Hematopoietic multipotent progenitor cell (in vitro differentiated cells): ENCODE data around the gene KIAA1191. TPM values are rescaled to one million over a fixed set of nuclear protein-coding genes. Genes with fewer than 3 reads are reported as not detected.

Source experiments
- DNase-seq, 3 donors: peaks; one replicate each; pipeline ENCODE4 v3.0.0-alpha.2; 2011 to 2015; ENCODE audit warnings: low read depth in 2 of 3, low spot score in 2 of 3
- total RNA-seq: library from RNA; depleted of rRNA; stranded (reverse); fragments of >200 nt; gene quantifications from one replicate; pipeline ENCODE4 v1.2.3, GENCODE V29; 2012

The KIAA1191 gene
- total RNA-seq, 1 donor, result 56.3 TPM

DNA sequence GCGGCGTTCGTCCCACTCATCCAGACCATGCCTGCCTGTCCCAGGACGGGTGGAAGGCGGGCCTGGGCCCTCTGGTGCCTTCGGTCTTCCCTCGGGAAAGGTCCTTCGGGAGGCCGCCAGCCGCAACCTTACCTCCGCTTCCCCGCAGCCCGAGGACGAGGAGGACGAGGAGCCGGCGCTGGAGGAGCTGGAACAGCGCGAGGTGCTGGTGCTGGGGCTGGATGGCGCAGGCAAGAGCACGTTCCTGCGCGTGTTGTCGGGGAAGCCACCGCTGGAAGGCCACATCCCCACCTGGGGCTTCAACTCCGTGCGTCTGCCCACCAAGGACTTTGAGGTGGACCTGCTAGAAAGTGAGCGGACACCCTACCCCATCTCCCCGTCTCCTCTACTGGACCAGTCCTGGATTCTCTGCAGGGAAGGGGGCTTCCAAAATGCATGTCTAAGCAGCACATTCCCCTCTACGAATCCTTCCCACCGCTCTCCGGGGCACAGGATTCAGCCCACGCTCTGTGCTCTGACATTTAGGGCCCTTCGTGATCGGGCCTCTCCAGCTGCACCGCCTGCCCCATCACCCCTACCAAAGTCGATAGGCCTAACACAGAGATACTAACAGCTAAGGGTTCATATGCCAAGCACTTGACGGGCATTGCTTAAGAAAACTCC is 4.8 kb upstream of the KIAA1191 start:
- no peak for DNase-seq

DNA sequence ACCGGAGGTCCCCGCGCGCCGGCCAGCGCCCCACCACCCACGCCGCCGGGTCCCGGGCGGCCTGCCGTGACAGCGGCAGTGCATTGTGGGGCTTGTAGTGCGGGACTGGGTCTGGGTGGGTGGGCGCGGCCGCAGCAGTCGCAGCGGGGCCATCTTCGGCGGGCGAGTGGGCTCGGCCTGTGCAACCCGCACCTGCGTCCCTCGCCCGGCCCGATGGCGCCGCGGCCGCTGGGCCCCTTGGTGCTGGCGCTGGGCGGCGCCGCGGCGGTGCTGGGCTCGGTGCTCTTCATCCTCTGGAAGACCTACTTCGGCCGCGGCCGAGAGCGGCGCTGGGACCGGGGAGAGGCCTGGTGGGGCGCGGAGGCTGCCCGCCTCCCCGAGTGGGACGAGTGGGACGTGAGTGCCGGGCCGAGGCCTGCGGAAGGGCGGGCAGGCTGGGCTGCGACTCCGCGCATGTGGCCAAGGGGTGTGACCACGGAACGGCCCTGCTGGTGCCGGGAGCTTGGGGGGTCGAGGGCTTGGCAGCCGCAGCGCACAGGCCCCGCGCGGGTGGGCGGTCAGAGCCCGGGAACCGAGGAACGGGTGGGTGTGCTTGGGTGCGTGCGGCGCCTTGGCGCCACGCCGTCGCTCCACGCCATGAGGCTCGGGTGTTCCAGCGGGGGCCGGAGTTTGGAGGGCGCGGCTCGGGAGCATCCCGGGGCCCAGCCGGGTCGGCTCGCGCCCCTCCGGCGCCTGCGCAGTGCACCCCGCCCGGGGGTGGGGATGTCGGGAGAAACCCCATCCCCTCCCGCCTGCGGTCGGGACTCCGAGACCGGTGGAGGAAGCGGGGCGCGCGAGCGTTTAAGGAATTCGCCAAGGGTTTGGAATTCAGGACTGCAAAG is 4.0 kb upstream of the KIAA1191 start, which contains the start of gene ARL10:
ARL10 (plus strand) TSS at position 137 of the 881 bp plus-strand sequence; CDS start at position 214, 77 bp downstream.
- peak in 2 of 3 donors; percentile 21 to 31 for DNase-seq

DNA sequence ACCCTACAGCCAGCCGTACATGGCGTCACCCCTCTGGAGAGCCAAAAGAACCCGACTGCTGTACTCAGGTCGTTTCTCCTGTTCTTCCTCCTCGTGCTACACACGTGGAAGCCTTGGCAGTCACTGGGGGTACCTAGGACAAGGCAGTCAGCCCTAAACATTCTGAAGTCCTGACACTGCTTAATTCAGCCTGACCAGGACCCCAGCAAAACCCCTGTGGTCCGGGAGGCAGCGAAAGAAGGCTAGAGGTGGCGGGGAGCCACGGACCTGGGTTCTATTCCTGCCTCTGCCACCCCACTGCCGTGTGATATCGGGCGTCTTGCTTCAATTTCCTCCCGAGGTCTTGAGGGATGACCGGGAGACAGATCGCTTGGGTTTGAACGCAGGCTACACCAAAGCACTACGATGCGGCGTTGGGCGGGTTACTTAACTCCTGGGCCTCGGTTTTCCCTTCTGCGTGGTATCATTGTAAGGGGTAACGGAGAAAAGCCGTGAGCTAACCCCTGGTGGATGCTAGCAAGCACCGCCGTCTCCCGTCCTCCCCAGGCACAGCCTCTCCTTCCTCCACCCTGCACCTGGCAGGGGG is 3.3 kb upstream of the KIAA1191 start:
- DNase-seq, result no peak

DNA sequence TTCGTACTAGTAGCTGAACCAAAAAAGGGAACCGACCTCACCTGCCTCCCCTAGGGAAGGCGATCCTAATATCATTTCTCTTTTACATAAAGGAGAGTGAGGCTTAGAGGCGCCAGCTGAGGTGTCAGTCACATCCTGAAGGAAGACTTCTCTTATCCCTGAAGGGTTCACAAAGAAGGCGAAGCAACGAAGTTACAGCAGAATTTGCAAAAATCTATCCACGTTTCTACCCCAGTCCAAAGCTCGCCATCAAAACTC is 598 bp upstream of the KIAA1191 start:
- no peak for DNase-seq

DNA sequence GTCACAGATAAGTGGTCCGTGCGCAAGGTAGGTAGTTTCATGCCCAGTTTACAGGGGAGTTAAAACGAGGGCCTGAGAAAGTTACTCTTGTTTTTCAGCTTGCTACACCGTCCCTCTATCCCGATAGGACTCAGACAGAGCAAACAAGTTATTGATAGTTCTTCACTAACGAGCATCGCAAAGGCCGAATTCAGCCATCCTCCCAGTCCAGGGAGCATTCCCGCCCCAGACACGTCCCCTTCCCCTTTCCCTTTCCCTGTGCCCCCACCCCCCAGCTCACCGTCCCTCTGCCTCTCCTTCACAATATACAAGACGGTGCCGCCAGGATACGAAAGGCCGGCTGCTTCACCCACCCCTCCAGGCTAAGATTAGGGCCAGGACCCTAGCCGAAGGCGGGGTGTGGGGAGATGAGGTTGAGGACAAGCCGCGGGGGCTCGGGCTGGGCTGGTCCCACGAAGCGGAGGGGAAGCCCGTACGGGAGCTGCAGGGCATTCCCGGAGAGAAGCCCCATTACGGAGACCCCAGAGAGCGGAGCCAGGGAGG is 599 bp downstream of the KIAA1191 start:
- peak in 1 of 3 donors; percentile 11 for DNase-seq

DNA sequence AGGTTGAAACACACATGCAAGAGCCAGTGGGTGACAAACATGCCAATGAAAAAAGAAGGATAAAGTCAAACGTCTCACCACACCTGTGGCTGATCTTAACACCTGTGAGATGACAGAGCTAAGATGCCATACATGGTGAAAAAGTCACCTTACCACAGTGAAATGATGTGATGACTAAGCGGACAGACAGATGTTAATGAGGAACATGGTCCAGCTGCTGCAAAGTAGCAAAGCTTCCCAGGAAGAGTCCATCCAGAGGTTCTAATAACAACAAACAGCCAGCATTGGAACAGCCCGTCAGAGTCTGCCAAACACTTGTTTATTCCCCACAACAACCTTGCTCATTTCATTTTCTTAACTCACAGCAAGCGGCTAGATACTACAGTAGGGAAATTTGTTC is 1.9 kb downstream of the KIAA1191 start:
- no peak for DNase-seq

DNA sequence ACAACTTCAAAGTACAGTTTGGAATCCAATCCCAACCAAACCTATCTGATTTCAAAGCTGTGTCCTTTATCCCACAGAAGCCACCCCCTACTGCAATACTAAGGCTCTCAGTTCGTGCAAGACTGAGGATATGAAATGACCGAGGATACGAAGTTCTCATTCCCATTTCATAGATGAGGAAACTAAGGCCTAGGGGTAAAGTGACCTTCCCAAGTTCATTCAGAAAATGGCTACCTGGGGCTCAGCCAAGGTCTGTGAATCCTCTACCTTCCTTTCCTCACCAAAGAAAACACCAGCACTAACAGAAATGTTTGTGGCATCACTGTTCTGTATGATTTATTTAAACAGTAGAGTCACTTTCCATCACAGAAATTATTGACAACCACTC is 5.4 kb downstream of the KIAA1191 start:
- no peak for DNase-seq

DNA sequence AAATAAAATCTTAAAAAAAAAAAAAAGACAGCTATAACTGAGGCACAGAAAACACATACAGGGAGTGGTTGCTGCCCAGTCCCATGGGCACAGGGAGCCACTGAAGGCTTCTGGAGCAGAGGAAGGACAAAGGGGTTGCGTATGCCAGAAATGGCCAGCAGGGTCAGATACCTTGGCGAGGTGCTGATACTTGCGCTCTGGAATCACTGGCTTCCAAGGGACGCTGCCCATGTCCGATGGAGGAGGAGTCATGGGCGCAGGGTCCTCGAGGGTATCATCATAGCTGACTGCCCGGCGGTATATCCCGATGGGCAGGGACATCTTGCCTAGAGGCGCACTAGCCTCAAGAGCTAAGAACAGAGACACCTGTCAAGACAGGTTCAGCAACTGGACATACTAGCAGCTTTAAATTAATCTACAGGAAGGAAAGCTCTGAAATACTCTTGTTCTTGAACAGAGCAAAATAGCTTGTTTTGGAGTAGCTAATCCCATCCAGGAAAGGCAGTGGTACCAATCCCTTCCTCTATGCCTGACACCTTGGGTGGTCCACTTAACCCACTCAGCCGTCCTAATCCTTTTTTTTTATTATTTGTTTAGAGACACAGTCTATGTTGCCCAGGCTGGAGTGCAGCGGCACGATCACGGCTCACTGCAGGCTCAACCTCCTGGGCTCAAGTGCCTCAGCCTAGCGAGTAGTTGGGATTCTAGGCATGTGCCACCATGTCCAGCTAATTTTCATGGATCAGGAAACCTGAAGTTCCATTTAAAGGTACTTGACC is 6.0 kb downstream of the KIAA1191 start:
- DNase-seq, result no peak

DNA sequence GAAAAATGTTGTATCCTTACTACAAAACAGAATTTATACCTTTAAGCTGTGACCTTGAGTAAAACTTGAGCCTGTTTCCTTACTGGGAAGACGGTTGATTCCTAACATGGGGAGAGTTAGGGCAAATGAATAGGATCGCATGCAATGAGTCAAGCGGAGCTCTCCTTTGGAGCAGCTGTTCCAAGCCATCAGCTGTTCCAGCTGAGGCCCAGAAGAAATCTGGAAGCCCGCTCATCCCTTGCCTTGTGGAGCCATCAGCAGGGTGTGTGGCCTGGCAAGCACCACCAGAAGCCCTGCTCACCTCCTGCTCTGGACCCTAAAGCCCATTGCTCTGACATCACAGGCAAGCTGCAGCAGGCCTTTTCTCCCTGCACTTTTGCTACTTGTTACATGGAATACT is 8.0 kb downstream of the KIAA1191 start:
- no peak for DNase-seq

DNA sequence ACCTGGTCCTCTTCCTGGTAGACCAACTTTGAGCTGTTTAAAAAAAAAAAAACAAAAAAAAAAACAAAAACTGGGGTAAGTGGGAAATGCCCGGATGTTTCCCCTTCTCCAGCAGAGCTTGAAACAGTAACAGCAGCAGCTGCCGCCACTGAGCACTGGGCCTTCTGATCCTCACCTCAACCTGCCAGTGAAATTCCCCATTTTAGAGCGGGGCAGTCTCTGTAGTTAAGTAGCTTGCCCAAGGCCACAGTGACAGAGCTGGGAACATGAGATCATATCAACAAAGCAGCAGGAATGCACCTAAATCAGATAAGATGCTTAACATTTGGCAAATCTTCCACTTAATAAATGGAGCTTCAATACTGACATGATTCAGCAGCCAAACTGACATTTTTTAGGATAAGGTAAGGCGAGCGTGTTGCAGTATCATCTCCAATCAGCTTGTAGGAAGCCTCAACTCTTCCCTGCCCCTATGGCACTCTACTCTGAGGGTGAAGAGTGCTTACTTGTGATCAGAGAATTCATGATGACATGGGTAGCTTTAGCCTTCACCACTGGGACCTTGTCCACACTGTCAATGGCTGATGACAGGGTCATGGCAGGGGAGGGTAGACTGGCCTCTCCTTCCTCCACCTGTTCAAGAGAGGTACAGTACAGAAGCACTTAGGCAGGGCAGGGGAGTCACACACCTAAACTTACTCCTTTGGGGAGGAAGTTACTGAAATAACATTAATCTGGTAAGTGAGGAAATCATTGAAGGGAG is 9.3 kb downstream of the KIAA1191 start:
- DNase-seq, result no peak

DNA sequence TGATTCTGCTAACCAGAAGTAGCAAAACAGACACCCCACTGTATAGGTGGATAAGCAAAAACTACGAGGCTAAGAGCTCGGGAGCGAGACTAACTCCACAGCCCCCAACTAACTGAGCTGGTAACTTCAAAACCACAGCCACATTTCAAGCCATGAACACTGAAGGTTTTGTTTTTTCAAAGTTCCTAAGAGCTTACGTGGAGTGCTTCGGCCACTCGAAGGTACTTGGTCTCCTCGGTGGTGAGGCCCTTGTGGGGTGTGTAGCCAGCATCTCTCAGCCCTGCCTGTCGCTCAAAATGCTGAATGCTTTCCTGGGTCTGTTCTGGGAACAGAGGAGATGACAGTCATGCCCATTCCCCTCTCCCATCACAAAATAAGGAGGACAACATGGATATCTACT is 11.1 kb downstream of the KIAA1191 start:
- DNase-seq, result no peak

DNA sequence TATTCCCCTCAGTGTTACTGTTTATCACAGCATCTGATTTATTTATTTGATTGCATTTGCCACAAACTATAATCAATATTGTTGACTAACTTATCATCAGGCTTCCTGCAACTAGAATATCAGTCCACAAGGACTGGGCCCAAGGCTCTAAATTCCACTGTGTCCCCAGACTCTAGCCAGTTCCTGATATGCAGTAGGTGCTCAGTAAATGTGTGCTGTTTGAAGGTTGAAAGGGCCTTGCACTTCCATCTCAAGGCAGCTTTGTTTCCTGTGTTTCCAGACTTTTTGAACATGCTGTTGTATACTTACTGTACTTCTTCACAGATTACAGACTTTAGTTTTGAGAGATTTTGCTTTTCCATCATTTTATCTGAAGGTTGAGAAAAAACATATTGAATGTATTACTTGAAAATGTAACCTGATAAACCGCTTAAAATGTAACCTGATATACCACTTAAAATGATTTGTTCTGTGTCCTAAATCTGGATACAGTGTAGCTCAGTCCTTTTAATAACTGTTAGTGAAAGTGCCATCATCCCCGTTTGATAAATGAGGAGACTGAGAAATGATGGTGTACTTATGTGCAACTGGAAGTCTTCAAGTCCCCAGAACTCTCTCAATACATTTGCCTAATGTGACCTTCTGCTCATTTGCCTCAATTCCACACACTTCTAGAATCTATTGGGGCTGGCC is 18.7 kb downstream of the KIAA1191 start:
- no peak for DNase-seq

DNA sequence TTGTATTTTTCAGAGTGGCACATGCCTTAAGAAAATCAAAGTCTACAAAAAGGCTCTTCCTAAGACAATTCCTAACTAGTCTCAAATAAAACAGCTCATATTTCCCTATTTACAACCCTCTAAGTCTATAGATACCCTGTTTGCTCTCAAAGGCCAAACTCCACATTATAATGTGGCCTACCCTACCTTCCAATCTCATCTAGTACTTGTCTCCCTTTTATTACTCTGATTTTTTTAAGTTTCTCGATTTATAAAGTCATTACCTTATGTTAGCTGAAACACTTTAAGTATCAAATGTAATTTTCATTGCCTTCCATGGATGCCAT is 19.4 kb downstream of the KIAA1191 start:
- DNase-seq, result no peak

DNA sequence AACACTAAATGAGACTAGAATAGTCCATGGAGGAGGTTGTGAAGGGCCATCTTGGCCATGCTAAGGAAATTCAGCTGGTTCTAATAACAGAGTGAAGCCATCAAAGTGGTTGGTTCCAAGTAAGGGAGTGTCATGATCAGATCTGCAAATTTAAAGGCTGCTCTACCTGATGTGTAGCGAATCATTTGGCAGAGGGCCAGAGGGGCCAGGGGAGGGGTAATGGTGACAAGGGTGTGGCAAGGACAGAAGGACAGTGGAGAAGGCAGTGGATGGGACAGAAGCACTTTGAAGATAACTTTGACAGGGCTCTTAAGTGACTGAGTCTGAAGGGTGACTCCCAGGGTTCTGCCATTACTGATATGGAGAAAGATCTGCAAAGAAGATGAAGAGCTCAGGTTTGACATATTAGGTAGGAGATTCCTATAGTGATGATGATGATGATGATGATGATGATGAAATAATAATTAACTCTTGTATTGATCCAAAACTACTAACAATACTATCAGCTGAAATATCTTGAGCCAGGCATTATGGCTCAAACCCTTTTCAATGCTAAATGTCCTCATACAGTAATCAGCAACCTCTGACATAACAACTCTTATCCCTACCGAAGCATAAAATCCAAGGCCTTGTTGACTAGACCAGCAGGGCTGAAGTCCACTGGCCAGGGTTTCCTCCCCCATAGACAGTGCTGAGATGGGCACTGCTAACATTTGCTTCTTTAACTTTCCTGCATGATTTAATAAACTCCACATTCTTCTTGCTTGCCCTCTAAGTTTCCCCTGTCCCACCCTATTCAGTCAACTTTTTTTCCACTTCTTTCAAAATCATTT is 20.0 kb downstream of the KIAA1191 start:
- no peak for DNase-seq

DNA sequence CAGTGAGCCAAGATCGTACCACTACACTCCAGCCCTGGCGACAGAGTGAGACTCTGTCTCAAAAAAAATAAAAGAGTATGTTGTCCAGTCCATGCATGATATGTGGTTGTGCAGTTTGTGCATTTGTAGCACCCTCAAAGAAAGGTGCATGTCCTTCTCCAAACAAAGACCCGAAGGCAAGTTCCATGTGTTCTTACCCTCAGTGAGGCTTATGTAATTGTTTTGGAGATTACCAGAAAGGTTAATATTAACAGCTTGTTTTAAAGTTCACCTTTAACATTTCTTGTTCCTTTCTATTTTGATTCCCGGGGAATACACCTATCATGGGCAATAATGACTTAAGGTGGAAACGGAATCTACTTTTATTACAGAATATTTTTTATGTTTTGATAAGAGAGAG is 22.3 kb downstream of the KIAA1191 start:
- DNase-seq, result no peak

DNA sequence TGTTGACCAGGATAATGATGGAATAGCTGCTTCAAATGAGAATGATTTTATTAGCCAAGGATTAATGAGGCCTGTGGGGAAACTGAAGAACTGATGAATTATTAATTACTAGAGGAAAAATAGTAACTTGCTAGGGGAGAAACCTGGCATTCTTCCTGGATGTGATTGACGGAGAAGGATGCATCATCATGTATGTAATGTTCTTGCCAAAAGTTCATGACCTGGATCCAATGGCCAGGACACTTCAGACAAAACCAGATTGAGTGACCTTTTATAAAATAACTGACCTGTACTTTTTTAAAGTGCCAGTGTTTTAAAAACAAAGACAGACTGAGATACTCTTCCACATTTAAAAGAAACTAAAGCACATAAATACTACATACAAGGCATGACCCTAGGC is 23.7 kb downstream of the KIAA1191 start:
- no peak for DNase-seq

DNA sequence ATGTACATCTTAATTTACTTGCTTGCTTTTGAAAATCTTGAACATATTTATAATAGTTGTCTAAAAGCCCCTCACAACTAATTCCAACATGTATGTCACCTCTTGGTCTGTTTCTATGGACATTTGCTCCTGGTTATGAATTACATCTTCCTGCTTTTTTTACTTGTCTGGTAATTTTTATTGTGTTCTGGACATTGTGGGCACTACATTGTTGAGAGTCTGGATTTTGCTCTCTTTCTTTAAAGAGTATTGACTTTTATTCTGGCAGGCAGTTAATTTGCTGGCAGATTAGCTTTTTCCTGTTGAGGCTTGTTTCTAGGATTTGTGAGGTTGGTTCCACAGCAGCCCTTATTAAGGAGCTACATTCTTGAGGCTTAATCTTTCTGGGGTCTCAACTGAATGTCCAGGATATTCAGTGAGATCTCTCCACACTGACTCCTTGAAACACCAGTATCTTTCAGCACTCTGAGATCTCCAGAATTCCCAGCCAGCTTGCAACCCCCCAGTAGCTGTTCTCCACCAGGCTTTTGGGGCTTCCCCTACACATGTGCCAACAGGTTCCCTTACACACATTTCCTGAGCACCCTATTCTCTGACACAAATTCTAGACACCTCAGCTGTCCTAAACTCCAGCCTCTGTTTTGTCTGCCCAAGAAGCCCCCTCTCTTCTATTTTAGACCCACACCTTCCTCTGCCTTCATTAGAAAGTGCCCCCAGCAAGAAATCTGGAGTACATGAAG is 27.4 kb downstream of the KIAA1191 start:
- DNase-seq, result no peak

DNA sequence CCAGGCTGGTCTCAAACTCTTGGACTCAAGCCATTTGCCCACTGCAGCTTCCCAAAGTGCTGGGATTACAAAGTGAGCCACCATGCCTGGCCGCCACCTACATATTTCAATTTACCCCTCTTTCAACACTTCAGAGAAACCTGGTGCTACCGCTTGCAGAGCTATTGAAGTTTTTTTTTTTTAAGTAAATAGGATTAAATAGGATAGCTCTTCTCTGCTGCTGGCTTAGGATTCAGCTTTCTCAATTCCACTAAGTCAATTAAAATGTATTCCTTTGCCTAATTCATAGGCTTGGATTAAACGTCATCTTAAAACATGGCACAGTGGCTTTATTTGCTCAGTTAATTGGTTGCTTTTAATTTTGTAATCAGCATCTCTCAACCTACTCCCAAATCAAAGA is 41.0 kb downstream of the KIAA1191 start:
- no peak for DNase-seq
